ENCODE data around the gene BHLHA15. TPM values are rescaled to one million over a fixed set of nuclear protein-coding genes. Genes with fewer than 3 reads are reported as not detected.

Gene BHLHA15
- total RNA-seq, result not detected
- long read RNA-seq, result 0 reads

DNA sequence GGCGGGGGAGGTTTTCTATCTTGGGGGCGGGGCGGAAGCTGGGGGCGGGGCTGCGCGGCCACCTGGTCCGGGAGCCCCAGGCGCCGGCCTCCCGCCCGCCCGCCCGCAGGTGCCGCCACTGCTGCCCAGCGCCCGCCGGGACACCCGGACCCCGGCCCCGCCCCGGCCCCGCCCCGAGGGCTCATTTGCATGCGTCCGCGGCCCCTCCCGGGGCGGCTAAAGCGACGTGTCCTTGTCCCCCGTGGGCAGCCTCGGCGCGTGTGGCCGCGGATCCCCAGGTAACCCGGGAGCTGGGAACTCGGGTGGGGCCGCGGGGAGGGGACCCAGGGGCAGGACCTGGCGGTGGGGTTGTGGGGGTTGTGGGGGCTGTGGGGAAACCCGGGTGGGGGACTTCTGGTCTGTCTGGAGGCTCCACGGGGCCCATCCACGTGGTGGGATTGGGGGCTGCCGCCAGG is at the start of gene BHLHA15:
TSS of gene BHLHA15 (plus strand) at position 219 of the 455 bp plus-strand sequence. CDS start 871 bp downstream, outside the sequence.
- intact Hi-C loops (cut with DNase I), result no loop called here
- DNase-seq (ENCODE audit: missing footprints), result no peak
- ATAC-seq, result no peak

DNA sequence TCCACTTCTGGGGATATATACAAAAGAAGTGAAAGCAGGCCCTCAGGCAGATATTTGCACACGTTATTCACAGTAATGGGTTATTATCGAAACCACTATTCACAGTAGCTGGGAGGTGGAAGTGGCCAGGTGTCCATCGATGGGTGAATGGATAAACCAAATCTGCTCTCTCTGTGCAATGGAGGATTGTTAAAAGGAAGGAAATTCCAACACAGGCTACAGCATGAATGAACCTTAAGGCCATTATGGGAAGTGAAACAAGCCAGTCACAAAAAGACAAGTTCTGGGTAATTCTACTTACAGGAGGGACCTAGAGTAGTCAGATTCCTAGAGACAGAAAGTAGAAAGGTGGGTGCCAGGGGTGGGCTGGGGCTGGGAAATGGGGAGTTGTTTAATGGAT is 48.5 kb upstream of the BHLHA15 start:
- intact Hi-C loops (cut with DNase I), result no loop called here
- ATAC-seq (no peak), DNase-seq (ENCODE audit: missing footprints) (no peak)

DNA sequence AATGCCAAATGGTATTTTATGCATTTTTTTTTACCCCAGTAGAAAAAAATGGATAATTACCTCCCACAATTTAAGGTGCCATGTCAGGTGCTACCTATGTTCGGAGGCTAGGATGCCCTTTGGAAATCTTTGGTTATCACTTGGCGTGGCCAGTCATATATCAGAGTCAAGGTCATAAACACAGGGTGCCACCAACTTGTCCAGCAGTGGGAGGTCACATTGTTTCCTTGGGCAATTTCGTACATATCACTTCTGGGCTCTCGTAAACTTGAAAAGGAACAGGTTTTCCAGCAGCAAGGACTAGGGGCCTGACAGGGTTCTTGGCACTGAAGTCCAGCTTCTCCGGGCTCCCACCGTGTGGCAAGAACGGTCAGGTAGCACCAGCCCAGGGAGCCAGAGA is 48.0 kb upstream of the BHLHA15 start:
- DNase-seq (ENCODE audit: missing footprints), result no peak
- ATAC-seq, result no peak

DNA sequence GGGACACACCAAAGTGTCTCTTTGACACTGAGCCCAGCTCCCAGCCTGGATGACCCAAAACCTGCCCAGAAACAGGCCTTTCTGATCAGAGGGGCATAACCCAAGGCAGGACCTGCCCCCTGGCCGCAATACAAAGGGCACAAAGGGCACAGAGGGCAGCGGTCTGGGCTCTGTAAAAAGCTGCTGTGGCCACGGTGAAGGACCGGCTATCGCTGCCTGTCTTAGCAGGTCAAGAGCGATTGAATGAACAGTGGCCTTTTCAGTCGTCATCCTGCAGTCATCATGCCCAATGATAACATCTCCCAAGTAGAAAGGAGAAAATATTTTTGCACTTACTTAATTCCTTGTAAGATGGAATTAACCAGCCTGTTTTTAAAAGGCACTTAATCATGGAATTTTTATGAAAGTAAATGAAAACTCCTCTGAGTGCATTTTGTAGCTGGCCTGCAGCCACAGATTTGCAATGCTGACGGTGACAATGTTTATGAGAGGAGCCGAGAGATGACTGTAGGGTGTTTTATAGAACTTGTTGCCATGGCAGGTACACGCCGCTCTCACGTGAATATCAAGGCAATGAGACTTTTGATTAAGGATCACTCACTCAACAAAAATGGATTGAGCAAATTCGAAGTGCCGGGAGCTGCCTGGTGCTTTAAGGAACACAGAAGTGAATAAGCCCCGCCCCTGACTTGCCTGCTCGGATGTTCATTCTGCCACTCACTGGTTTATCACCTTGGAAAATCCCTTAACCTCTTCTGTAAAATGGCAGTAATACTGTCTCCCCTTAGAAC is 47.3 kb upstream of the BHLHA15 start:
- intact Hi-C loops (cut with DNase I), result no loop called here
- DNase-seq (ENCODE audit: missing footprints), result no peak
- ATAC-seq, result no peak

More for the DNA sequence above, 48.0 kb upstream of the BHLHA15 start:
- intact Hi-C loops (cut with DNase I), result no loop called here

DNA sequence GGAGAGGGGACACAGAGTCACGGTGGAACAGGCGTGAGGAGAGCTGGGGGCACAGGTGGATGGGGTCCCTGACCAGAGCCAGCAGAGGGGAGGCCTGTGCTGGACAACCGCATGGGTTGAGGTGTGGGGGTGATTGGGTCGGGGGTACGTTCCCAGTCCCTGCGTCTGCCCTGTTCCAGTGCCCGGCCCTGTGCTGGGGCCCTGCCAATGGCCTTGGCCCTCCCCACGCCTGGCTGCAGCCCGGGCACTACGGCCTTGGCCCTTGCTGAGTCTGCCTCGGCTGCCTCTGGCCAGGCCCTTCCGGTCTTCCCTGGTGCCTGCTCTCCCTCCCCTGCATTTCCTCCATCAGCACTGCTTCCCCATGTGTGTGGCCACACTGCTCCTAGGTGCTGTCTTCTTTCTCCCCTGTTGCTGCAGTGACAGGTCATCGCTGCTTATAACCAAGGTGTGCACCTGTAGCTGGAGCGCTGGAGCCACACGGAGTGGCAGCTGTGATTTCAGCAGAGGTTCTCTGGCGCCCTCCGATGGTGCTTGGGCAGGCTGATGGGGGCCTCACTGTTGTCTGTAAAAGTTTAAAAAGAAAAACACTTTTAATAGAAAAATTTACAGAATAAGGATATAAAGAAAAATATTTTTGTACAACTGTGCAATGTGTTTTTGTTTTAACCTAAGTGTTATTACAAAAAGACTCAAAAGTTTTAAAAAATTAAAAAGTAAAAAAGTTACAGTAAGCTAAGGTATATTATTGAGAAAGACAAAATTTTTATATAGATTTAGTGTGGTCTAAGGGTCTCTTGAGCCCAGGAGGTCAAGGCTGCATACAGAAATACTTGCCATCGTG is 45.2 kb upstream of the BHLHA15 start:
- intact Hi-C loops (cut with DNase I), result no loop called here
- ATAC-seq, result peak; percentile 54

DNA sequence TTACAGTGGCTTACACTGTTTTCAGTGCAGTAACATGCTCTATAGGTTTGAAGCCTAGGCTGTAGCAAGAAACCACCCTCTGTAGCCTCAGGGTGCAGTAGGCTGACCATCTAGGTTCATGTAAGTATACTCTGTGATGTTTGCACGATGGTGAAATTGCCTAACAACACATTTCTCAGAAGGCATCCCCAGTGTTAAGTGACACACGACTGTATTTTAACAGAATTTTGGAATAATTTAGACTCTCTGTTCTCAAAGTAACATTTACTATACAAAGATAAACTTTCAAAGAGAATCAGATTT is 44.6 kb upstream of the BHLHA15 start:
- ATAC-seq (no peak), DNase-seq (ENCODE audit: missing footprints) (no peak)
- intact Hi-C loops (cut with DNase I), result no loop called here

More for the DNA sequence above, 45.2 kb upstream of the BHLHA15 start:
- DNase-seq (ENCODE audit: missing footprints), result peak; percentile 61

DNA sequence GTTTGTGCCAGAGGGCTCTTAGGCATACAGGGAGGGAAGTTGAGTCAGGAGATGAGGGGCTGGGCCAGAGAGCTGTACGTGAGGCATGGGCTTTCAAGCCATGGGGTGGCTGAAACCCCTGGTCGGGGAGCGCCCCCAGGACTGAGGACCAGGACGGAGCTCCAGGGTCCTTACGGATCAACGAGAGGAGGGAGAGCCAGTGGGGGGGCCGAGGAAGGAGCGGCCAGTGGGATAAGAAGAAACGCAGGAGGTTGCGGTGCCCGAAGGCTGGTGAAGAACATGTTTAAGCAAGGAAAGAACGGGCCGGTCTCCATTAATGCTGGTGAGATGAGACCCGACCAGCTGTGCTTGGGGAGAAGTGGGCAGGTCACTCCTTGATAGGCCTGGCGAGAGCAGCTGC is 43.6 kb upstream of the BHLHA15 start:
- intact Hi-C loops (cut with DNase I), result loop anchor here (1.0 kb wide), 1 partner anchor 61 kb away; the partner anchor contains the start of gene LMTK2
- no peak for ATAC-seq
- DNase-seq (ENCODE audit: missing footprints), result peak; percentile 61

DNA sequence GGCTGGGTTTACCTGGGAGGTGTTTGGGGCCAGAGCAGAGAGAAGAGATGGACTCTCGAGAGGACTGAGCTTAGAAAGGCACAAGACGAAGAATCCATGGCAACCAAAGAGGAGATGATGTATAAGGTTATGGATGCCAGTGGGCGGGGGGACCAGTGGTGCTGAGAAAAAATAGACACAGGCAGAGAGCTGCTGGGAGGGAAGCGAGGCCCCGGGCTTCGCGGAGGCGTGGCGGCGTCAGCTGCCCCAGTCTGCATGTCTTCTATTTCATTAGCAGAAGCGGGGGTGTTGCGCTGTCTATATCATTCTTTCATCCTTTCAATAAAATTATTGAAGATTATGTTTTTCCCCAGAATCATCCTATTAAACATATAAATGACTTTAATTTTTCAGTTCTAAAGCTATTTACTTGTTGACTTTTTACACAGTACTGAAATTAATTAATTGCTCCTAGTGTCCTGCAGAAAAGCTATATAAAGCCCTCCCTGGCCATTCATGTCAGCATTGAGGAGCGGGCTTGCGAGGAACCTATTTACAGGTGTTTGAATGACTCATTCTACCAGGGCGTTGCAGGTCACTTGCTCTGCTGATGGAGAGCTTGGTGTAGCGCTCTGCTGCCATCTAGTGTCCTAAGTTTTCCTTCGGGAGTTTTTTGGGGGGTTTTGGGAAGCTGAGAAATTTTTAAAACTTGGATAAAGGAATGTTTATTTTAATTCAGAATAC is 42.9 kb upstream of the BHLHA15 start:
- intact Hi-C loops (cut with DNase I), result loop anchor here (1.0 kb wide), 1 partner anchor 62 kb away; the partner anchor contains the start of gene LMTK2
- peak; percentile 60 for ATAC-seq
- no peak for DNase-seq (ENCODE audit: missing footprints)

DNA sequence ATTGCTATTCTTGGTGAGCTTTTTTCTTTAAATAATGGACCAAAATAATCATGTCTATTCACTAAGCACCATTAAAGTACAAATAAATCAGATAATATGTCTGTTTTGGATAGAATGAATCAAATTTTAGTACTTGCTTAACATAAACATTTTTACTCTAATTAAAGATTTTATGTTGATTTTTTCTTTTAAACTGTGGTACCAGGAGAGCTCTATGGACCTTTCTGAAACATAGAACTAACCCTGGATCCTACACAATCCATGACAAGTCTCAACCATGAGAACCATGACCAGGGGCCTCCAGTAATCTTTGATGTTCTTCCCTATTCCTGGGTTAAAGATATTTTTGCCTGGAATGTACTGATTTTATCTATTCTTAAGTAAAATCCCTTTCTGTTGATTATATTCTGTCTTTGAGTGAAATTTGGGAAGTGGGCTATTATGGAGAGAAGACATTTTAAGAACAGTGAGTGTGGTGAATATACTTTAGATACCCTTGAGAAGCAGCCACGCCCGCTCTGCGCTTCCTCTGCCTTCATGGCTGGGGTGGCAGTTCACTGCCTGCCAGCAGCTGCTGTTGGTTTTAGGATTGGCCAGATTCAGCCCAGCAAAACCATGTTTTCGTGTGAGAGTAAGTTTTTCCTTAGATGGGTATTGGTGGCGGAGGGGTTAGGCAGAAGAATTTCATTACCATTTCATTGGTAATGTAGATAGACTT is 42.2 kb upstream of the BHLHA15 start:
- ATAC-seq (no peak), DNase-seq (ENCODE audit: missing footprints) (peak; percentile 68)
- intact Hi-C loops (cut with DNase I), result loop anchor here (1.0 kb wide), 2 partner anchors 63 to 147 kb away; partner anchors contain the start of gene LMTK2

DNA sequence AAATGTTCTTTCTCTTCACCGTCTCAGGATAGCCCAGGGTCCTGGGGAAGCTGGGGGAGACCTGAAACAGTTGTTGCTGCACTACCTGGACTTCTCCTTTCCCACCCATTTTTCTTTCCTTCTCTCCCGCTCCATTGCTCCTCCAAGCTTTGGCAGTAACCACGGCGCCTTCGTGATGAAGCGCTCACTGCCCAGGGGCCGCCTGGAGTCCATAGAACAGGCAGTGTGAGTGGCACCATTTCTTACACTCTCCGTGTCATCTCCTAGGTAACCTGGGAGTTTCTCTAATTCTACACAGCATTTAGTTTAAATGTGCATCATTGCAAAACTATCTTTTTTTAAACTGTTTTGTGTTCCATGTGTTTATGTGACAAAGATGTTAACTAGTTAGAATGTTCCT is 40.3 kb upstream of the BHLHA15 start:
- intact Hi-C loops (cut with DNase I), result no loop called here
- ATAC-seq (no peak), DNase-seq (ENCODE audit: missing footprints) (no peak)

DNA sequence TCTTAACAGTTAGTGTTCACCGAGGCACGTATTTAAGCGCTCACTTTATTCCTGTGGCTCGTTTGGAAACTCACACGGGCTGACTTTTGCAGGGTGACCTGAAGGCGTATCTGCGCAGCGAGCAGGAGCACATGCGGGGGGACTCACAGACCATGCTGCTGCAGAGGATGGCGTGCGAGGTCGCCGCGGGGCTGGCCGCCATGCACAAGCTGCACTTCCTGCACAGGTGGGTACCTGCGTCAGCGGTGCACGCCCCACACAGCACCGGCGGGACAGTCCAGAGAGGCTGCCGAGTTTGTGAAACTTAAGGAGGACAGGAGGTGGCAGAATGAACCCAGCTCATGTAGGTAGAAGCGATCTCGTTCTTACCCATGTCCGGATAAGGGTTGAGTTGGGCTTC is 39.8 kb upstream of the BHLHA15 start:
- intact Hi-C loops (cut with DNase I), result no loop called here
- DNase-seq (ENCODE audit: missing footprints) (no peak), ATAC-seq (no peak)

DNA sequence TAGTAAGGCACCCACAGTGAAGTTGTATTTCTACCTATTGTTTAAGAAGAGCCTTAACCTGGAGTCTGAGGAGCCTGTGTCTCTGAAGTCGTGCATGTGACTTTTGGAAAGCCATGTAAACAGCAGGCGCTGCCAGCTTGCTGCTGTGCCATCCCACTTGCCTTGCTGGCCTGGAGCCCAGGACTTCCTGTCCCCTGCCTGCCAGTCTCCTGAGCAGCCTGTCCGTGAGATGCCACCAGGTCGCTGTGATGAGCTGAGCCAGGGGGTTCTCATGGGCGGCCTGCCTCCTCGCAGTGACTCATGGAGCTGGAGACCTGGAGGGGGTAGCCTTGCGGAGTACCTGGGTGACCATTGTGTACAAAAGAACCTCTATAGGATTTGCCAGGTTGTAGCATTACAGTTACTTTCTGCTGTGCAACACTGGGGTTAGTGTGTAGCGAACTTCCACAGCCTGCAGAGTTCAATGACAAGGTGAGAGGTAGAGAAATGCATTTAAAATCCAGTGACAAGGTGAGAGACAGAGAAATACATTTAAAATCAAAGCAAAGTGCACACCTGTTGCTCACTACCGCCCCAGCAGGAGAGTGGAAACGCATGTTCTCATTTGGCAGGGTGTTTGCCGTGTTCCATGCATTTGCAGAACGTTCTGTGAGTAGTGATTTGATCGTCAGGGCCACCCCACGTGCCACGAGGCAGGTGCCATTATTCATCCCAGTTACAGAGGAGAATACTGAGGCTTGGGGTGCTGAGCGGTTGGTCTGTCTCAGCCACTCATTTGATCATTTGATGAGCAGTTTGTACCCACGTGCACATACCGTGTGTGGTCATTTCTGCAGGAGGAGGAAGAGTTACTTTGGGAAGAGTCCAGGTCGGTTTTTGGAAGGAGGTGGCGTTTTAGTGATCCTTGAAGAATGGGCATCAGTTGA is 36.6 kb upstream of the BHLHA15 start:
- peak; percentile 49 for ATAC-seq
- DNase-seq (ENCODE audit: missing footprints), result peak; percentile 78
- intact Hi-C loops (cut with DNase I), result no loop called here

DNA sequence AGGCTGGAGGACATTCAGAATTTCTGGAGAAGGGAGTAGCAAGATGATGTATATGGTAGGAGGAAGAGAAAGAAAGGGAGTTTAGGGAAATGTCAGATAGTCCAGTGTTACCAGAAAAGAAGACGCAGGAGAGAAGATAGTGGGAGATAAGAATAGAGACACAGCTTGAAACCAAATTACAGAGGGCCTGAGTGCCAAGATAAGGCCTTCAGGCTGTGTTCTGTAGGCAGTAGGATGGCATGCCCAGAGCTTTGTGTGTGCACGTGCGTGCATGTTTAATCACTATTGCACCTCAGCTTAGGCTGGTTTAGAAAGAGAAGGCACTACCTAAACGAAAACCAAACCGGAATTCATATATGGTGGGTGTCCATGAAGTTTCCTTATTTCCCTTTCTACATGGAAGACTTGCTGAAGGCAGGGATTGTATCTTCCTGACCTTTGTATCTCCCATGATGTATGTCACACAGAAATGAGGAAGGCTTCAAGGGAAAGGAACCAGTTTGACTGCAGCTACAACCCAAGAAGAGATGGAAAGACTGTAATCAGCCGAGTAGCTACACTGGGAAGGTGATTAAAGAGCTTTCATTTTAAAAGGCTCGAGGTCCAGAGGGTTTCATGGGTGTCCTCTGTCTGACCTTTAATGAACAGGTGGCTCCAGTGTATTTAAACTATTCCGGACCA is 35.8 kb upstream of the BHLHA15 start:
- intact Hi-C loops (cut with DNase I), result no loop called here
- DNase-seq (ENCODE audit: missing footprints) (no peak), ATAC-seq (no peak)

DNA sequence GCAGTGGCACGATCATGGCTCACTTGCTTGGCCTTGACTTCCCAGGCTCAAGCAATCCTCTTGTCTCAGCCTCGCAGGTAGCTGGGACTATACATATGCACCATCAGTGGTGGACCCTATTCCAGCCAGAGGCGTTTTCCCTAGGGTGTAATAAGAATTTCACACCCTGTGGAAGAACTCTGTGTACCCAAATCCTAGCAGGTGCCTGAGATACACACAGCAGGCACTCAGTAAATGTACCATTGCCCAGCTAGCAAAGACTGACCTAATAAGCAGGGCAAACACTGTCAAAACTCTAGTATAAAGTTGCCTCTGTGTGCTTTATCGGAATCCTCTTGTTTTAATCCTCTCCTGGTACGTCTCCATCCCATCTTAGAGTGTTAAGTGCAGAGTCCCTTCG is 33.7 kb upstream of the BHLHA15 start:
- intact Hi-C loops (cut with DNase I), result no loop called here
- DNase-seq (ENCODE audit: missing footprints) (no peak), ATAC-seq (peak; percentile 41)

DNA sequence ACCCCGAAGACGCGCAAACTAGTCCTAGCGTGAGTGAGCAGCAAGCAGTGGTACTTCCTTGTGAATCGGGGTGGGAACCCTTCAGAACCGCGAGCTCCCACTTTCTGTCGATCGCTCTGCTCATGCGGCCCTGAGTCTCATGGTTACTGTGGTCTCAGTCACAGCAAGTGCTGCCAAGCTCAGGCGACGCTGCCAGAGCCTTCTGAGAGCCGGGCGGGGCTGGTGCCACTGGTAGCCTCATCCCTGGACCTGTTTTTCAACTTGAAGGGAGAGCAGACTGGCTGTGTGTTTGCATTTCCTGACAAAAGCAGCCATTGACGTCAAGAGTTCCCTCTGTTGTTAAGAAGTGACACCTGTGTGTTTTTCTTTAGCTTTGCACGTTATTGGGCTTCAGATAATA is 32.9 kb upstream of the BHLHA15 start:
- intact Hi-C loops (cut with DNase I), result no loop called here
- peak; percentile 90 for ATAC-seq

DNA sequence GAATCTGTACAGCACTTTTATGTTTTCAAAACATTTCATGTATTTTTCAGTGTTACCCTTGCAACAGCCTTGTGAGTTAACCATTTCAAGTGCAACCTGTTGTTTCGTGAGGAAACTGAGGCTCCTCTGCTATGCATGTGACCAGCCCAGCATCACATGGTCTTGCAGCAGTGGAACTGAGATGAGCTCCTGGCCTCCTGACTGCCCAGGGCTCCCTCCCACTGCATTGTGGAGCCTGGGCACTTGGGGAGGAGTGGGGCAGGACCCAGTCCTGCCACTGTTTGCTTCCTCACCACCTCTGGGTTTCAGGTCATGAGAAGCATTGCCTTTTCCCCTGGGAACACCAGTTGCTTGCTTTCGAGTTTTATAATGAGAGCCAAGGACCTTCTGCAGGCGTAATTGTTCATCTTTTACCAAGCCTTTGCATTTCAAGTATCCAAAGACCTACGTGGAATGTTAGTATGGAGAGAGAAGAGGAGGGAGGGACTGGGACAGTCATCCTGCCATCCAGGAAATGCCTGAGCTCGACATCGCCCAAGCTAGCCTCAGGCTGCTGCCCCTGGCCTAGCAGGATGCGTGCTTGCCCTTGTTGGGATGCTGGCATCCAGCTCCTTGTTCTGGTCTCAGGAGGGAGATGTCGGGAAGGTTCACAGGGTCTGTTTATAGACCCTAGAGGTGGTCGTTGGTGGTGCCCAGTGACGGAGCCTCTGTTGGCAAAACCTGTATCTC is 32.3 kb upstream of the BHLHA15 start:
- ATAC-seq, result peak; percentile 37
- DNase-seq (ENCODE audit: missing footprints), result no peak
- intact Hi-C loops (cut with DNase I), result no loop called here

More for the DNA sequence above, 32.9 kb upstream of the BHLHA15 start:
- DNase-seq (ENCODE audit: missing footprints), result peak; percentile 84
